Chondrocyte (in vitro differentiated cells): ENCODE data around the gene PRKCB. TPM values are rescaled to one million over a fixed set of nuclear protein-coding genes. Genes with fewer than 3 reads are reported as not detected.
"Not testable (repeated sequence)": the region's sequence is repeated elsewhere in the genome, so short reads cannot be mapped to it uniquely, and the experiment has no call there.

Experiments used
- DNase-seq: peaks from one replicate; pipeline ENCODE4 v3.0.0; 2021; ENCODE audit warnings: mixed read lengths, low spot score
- H3K27ac Mint-ChIP-seq: one replicate; pipeline ENCODE4 v1.8.0; 2021; ENCODE audit warnings: mild to moderate bottlenecking, moderate library complexity, mixed read lengths; ENCODE audit not compliant: unreplicated experiment
- H3K27me3 Mint-ChIP-seq: 2 replicates; pipeline ENCODE4 v1.8.0; 2021; ENCODE audit warnings: low read depth, mixed read lengths
- H3K36me3 Mint-ChIP-seq: 2 replicates; pipeline ENCODE4 v1.8.0; 2021; ENCODE audit warnings: low read depth, mixed read lengths
- H3K4me1 Mint-ChIP-seq: 2 replicates; pipeline ENCODE4 v1.8.0; 2021; ENCODE audit warnings: low read depth, mild to moderate bottlenecking, mixed read lengths
- H3K4me3 Mint-ChIP-seq: one replicate; pipeline ENCODE4 v1.8.0; 2021; ENCODE audit warnings: mild to moderate bottlenecking, moderate library complexity, mixed read lengths; ENCODE audit not compliant: unreplicated experiment
- H3K9me3 Mint-ChIP-seq: 2 replicates; pipeline ENCODE4 v1.8.0; 2021; ENCODE audit warnings: low read depth, mixed read lengths
- CTCF ChIP-seq: fragments of 200-600 bp; sonication (generic); IDR thresholded peaks from 2 replicates; pipeline ENCODE4 v1.5.0; 2021; ENCODE audit warnings: antibody characterized with exemption, mild to moderate bottlenecking, moderate library complexity
- total RNA-seq: library from RNA; stranded (reverse); gene quantifications from 3 replicates; pipeline ENCODE4 v1.2.1, GENCODE V29; 2021

PRKCB gene
- total RNA-seq, 1 donor from 2014 or later = not detected

GRCh38 chr16:24024971-24025370 is 189.2 kb downstream of the PRKCB start:
- H3K27ac Mint-ChIP-seq = no peak overlapping the region
- no peak for TF ChIP-seq CTCF
- no peaks in the 10 kb centered on the region for H3K36me3 Mint-ChIP-seq
- no peak overlapping the region for H3K4me3 Mint-ChIP-seq
- H3K4me1 Mint-ChIP-seq = no peaks in the 10 kb centered on the region
- peaks cover 14% of the 10 kb centered on the region for H3K27me3 Mint-ChIP-seq
- no peaks in the 10 kb centered on the region for H3K9me3 Mint-ChIP-seq
- no peak for DNase-seq

GRCh38 chr16:24027466-24027865 is 191.7 kb downstream of the PRKCB start:
- H3K9me3 Mint-ChIP-seq = no peaks in the 10 kb centered on the region
- no peak overlapping the region for H3K4me3 Mint-ChIP-seq
- no peak overlapping the region for H3K27ac Mint-ChIP-seq
- no peak for TF ChIP-seq CTCF
- H3K27me3 Mint-ChIP-seq = peaks cover 12% of the 10 kb centered on the region
- no peaks in the 10 kb centered on the region for H3K4me1 Mint-ChIP-seq
- DNase-seq = no peak
- no peaks in the 10 kb centered on the region for H3K36me3 Mint-ChIP-seq

- not testable (repeated sequence) for H3K27ac Mint-ChIP-seq, H3K4me3 Mint-ChIP-seq, H3K4me1 Mint-ChIP-seq, H3K36me3 Mint-ChIP-seq, DNase-seq, H3K9me3 Mint-ChIP-seq
- peaks cover 18% of the 10 kb centered on the region for H3K27me3 Mint-ChIP-seq
These were observed 194.1 kb downstream of the PRKCB start for GRCh38 chr16:24029841-24030240.

GRCh38 chr16:24035127-24035842 is 199.5 kb downstream of the PRKCB start:
- H3K4me3 Mint-ChIP-seq = no peak overlapping the region
- H3K4me1 Mint-ChIP-seq = no peaks in the 10 kb centered on the region
- H3K27me3 Mint-ChIP-seq = peaks cover 23% of the 10 kb centered on the region
- H3K36me3 Mint-ChIP-seq = no peaks in the 10 kb centered on the region
- peaks cover 6% of the 10 kb centered on the region for H3K9me3 Mint-ChIP-seq
- no peak for DNase-seq
- TF ChIP-seq CTCF = no peak
- H3K27ac Mint-ChIP-seq = no peak overlapping the region

GRCh38 chr16:24036038-24036543 is 200.3 kb downstream of the PRKCB start:
- Mint-ChIP-seq H3K36me3 (no peaks in the 10 kb centered on the region), H3K9me3 (peaks cover 6% of the 10 kb centered on the region), H3K27me3 (peaks cover 26% of the 10 kb centered on the region), H3K4me3 (no peak overlapping the region), H3K27ac (no peak overlapping the region), H3K4me1 (no peaks in the 10 kb centered on the region)
- no peak for TF ChIP-seq CTCF
- DNase-seq = no peak

- no peak for DNase-seq
- Mint-ChIP-seq H3K36me3 (no peaks in the 10 kb centered on the region), H3K4me1 (no peaks in the 10 kb centered on the region), H3K9me3 (peaks cover 6% of the 10 kb centered on the region), H3K4me3 (no peak overlapping the region), H3K27me3 (peaks cover 28% of the 10 kb centered on the region), H3K27ac (no peak overlapping the region)
- TF ChIP-seq CTCF = peak; percentile 85
These were observed 200.8 kb downstream of the PRKCB start for GRCh38 chr16:24036614-24037013.
